GM19324 (cell line): ENCODE data around the gene APBA1.

ENCODE experiments used
- ATAC-seq: cut with Tn5 transposase; IDR thresholded peaks from one replicate; pipeline ENCODE4 v1.9.1; 2021; ENCODE audit warnings: mild to moderate bottlenecking, moderate library complexity; ENCODE audit not compliant: unreplicated experiment, low FRiP score

APBA1 gene

GRCh38 chr9:69382135-69382534, 290.0 kb downstream of the APBA1 start:
- ATAC-seq, result no peak

- no peak for ATAC-seq
Observed at GRCh38 chr9:69380811-69381210, 291.4 kb downstream of the APBA1 start.

- ATAC-seq, result no peak
Observed at GRCh38 chr9:69380301-69380700, 291.9 kb downstream of the APBA1 start.

GRCh38 chr9:69379270-69379982, 292.7 kb downstream of the APBA1 start:
- no peak for ATAC-seq

- no peak for ATAC-seq
Observed at GRCh38 chr9:69377981-69378380, 294.2 kb downstream of the APBA1 start.
